HG03103 (cell line): ENCODE measurements around the gene NOD2.
A peak's percentile ranks its signal among the peaks of the same experiment; 100 is the strongest.

ENCODE experiments used
- ATAC-seq: cut with Tn5 transposase; IDR thresholded peaks from one replicate; pipeline ENCODE4 v1.9.1; 2021; ENCODE audit warnings: low read depth; ENCODE audit not compliant: unreplicated experiment

NOD2 gene

GRCh38 chr16:50669741-50670140 is 23.7 kb upstream of the NOD2 start:
- ATAC-seq = no peak

- no peak for ATAC-seq
Observed at GRCh38 chr16:50670476-50670875, 22.9 kb upstream of the NOD2 start.

DNA sequence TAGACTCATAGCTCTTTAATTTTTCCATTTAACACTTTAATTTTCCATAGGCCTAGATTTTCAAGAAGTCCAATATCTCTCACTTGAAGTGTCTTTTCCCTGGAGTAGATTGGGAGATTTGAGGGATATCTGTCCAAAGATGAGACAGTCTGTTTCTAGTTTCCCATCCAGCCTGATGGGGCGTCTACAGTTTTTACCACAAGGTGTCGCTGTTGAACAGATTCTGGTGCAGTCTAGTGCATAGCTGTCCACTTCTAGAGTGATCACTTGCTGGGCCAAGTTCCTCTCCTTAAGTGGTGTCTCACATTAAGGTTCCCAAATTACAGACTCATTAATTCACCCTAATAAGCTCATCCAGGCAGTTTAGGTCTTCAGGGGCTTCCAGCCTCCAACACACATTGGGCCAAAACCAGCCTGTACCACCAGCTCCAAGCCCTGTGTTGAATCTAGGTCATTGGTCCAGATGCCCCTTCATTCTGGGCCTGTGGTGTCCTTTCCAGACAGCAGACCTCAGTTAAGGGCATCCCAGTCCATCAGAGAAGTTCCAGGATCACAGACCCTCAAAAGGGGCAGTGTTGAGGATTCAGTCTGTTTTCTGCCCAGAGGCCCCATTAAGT is 21.7 kb upstream of the NOD2 start:
- ATAC-seq = no peak

DNA sequence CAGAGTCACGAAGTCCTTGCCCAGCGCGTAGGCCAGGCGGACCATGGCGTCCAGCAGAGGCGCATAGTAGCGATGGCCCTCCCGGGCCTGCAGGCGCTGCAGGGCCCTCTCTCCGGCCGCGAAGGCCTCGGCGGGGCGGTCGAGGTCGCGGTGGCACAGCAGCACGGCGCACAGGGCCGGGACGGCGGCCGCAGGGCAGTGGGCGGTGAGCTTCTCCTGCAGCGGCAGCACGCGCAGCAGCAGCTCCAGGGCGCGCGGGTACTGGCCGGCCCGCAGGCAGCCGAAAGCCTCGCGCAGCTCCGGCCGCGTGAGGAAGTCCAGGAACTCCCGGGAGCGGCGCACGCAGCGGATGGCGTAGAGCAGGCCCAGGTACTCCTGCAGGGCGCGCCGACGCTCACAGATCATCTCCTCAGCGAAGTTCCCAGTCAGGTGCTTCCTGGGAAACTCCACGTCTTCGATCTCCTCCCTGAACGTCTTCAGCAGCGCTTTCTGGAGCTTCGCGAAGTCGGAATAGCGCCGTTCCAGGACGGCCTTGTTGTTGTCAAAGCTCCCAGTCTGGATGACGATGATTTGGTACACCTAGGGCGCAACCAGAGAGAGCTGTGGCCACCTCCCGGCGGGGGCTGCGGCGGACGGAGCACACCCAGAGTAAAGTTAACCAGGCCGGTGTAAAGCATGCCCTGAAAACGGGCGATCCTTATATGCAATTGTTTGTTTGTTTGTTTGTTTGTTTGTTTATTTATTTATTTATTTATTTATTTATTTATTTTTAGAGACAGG is 19.7 kb upstream of the NOD2 start:
- ATAC-seq = no peak

- ATAC-seq = no peak
Observed at GRCh38 chr16:50674831-50675230, 18.6 kb upstream of the NOD2 start.

- ATAC-seq = no peak
Observed at GRCh38 chr16:50675686-50676610, 17.5 kb upstream of the NOD2 start.

DNA sequence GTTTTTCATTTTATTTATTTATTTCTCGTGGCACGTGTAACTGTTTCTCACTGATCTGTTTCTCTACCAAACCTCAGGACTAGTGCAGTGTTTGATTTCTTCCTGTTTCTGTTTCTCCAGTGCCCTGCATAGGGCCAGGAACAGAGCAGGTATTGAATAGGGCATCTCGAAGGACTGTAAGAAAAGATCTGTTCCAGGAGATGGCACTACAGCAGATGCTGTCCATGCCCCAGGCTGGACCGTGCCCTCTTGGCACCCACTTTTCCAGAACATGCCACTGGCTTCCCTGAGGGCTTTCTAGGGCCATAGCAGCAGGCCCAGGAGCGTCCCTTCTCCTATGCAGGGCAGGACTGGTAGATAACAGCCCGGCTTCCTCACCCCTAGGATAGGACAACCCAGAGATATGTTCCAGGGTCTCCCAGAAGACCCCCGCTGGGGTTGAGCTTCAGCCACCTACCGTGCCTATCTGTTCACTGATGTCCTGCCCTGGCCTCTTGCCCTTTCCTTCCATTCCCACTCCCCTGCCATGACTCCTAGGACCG is 16.7 kb upstream of the NOD2 start:
- no peak for ATAC-seq

DNA sequence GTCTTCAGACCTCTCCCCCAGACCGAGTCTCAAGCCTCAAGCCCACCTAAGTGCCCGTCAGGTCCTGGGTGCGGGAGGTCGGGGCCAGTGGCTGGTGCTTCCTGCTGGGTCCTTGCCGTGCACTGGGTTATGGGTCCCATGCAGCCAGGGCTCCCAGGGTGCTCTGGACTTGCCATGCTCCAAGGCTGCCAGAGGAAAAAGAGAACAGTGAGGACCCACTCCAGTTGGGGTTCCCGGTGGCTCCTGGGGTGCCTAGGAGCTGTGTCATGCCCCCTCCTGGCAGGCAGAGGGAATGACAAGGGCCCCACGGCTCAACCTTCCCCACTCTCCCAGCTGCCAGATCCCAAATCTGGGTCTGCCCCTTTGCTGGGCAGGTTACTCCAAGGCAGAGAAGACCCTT is 16.1 kb upstream of the NOD2 start:
- ATAC-seq = no peak

DNA sequence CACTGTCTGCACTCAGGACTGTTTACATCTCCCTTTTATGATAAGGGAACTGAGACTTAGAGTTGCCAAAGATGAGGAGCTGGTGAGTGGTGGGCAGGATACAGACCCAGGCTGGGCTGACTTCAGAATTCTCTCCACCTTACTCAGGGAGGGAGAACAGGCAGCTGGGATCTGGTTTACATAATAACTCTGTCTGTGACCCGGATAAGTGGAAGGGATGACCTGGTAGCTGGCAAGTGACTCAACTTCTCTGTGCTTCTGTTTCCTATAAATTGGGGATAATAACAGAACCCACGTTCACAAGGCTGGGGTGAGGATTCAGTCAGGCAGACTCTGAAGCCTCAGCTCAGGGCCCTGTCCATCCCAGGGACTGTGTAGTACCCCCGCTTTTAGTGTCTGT is 14.9 kb upstream of the NOD2 start:
- ATAC-seq = no peak

- ATAC-seq = no peak
Observed at GRCh38 chr16:50679266-50679665, 14.1 kb upstream of the NOD2 start.

- ATAC-seq = no peak
Observed at GRCh38 chr16:50679676-50680555, 13.5 kb upstream of the NOD2 start.

GRCh38 chr16:50680556-50680893 is 12.9 kb upstream of the NOD2 start:
- ATAC-seq = no peak

- peak; percentile 46 for ATAC-seq
Observed at GRCh38 chr16:50681021-50681885, 12.2 kb upstream of the NOD2 start, which contains the start of gene SNX20. TSS of gene SNX20 (minus strand) at chr16:50681312. CDS start at chr16:50677526, 3,786 bp downstream.

DNA sequence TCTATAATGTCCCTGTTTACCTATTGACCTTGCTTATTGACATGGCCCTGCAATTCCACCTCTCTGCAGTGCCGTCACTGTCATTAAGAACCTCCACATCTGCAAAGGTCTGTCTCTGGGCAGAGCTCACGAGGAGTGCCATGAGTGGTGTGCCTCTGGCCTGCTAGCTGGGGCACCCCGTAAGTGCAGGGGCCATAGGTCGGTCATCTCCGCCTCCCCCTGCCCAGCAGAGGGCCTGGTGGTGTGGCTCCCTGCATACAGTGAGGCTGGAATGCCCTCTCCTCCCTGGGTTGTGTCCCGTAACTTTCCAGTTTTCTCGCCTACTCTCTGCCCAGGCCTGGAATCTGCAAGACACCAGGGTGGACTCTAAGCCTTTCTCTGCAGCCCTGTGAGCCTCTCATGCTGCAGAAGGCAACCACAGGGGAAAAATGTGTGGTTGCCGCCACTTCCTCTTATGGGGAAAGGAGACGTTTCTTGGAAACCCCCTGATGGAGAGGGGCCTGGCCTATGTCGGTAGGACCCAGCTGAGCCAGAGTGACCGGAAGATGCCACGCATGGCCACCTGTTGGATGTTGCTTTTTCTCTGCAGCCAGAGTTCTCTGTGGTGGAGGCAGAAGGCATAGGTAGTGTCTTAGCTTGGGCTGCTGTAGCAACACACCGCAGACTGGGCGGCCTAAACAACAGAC is 9.6 kb upstream of the NOD2 start:
- peak; percentile 57 for ATAC-seq

DNA sequence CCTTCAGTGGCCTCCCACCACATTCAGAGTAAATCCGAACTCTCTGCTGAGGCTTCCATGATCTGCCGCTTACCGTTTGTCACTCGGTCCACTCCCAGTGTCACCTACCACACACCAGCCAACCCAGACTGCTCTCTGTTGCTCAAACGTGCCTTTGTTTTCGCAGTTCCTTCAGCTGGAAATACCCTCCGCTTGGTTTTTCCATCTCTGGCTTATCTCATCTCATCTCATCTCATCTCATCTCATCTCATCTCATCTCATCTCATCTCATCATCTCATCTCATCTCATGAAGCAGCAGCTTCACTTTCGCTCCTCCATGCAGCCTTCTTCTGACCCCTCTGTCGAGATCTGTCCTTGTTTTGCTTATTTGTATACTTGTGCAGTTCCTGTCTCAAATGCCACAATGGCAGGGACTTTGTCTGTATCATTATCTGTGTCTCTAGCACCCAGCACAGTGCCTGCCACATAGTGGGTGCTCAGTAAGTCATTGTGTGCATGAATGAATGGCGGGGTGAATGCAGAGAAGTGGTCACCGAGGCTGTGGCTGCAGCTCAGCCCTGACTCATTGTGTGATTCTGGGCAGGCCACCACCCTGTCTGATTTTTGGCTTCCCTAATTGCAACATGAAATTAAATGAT is 8.5 kb upstream of the NOD2 start:
- ATAC-seq = no peak

- no peak for ATAC-seq
Observed at GRCh38 chr16:50685462-50686063, 7.8 kb upstream of the NOD2 start.

DNA sequence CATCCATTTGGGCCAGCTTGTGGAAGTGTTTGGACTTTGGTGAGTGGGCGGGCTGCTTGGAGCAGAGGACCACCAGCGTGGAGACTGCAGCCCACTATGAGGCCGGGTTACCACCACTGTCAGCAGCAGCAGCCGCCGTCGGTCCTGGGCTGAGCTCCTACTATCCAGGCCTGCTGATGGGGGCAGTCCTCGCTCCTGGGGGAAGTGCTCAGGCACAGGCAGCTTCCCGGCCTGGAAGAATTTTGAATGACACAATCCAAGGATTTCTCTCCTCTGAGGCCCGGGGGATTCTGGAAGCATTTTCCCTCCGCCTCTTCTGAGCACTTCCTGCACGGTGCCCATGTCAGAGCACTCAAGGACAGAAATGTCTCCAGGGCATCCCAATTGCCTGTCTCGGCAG is 5.3 kb upstream of the NOD2 start:
- ATAC-seq = no peak

DNA sequence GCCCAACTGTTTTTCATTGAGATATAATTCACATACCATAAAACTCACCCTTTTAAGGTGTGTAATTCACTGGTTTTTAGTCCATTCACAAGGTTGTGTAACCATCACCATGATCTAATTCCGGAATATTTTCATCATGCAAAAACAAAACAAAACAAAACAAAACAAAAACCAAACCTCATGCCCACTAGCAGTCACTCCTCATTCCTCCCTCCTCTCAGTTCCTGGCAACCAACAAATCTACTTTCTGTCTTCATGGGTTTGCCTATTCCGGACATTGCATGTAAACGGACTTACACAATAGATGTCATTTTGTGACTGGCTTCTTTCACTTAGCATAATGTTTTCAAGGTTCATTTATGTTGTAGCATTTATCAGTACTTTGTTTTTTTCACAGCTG is 4.5 kb upstream of the NOD2 start:
- no peak for ATAC-seq
